Measurements from ENCODE around the gene PI16.

GRCh38 chr6:36967301-36967700, 12.8 kb downstream of the PI16 start:
- TF ChIP-seq CTCF (IDR thresholded peaks at IDR 0.05; ENCODE audit: insufficient read depth, low read length) (no peak), REST (IDR thresholded peaks at IDR 0.05; ENCODE audit: insufficient replicate concordance, low read depth) (no peak), POLR2AphosphoS5 (IDR thresholded peaks at IDR 0.05; ENCODE audit: low read depth) (no peak), GABPA (IDR thresholded peaks at IDR 0.05; ENCODE audit: low read depth) (no peak), SPI1 (IDR thresholded peaks at IDR 0.05; ENCODE audit: borderline replicate concordance, low read depth) (no peak)
